ENCODE measurements around the gene THAP4. TPM values are rescaled to one million over a fixed set of nuclear protein-coding genes. Genes with fewer than 3 reads are reported as not detected.

Gene THAP4
- total RNA-seq, 2 donors from 2014 or later = 44.4 to 59.0 TPM

DNA sequence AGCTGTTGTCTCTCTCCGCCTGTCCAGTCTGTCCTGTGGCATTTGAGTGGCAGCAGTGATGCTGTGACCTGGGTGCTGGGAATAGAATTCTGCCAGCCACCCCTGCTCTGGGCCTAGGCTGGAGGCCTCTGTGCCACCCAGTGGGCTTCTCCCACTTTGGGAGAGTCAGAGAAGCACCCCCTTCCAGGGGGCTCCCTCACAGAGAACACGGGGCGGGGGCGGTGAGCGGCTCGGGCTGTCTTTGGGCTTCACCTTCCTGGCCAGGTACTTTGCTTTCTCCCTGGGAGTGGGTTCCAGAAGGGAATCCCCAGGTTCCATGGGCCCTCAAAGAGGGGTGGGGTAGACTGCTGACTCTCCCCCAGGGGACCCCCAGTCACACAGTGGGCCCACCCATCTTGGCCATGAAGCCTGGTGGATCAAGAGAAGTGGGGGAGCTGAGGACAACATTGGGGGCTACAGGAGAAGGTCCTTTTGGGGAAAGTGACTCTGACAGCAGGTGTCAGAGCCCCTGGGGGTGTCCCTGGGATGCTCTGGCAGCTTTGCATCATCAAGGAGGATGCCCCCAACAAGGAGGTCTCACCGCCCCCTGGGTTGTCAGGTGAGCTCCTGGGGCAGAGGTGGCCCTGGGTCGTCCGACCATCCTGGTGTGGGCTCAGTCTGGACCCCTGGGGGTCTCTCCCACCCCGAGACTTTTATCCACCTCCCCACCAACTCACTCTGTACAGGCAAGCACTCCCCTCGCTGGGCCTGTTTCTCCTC lies 97.2 kb downstream of the THAP4 start:
- Histone ChIP-seq H3K4me3 (no peak overlapping the region), H3K4me1 (peaks cover 17% of the 10 kb centered on the region), H3K36me3 (replicated peaks in 1 of 2; ENCODE audit: insufficient read depth in 1 of 2, low read depth in 2 of 2) (no peaks in the 10 kb centered on the region), H3K27me3 (no peaks in the 10 kb centered on the region), H3K27ac (peak overlapping the region in 3 of 4 donors; percentile 21 to 81 (median 63)), H3K9me3 (no peaks in the 10 kb centered on the region)
- 94% methylated on average over 2 to 10 of the region's 11 CpGs for WGBS, 2 donors
- DNase-seq = no peak
- no peak for ATAC-seq
- intact Hi-C loops (cut with DNase I) = no loop called here
- TF ChIP-seq POLR2A (IDR thresholded peaks at IDR 0.05) = no peak
- TF ChIP-seq, protein P1, sequence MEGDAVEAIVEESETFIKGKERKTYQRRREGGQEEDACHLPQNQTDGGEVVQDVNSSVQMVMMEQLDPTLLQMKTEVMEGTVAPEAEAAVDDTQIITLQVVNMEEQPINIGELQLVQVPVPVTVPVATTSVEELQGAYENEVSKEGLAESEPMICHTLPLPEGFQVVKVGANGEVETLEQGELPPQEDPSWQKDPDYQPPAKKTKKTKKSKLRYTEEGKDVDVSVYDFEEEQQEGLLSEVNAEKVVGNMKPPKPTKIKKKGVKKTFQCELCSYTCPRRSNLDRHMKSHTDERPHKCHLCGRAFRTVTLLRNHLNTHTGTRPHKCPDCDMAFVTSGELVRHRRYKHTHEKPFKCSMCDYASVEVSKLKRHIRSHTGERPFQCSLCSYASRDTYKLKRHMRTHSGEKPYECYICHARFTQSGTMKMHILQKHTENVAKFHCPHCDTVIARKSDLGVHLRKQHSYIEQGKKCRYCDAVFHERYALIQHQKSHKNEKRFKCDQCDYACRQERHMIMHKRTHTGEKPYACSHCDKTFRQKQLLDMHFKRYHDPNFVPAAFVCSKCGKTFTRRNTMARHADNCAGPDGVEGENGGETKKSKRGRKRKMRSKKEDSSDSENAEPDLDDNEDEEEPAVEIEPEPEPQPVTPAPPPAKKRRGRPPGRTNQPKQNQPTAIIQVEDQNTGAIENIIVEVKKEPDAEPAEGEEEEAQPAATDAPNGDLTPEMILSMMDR (IDR thresholded peaks at IDR 0.05) = no peak

GRCh38 chr2:241538838-241539615 lies 97.9 kb downstream of the THAP4 start:
- Histone ChIP-seq H3K4me1 (peaks cover 17% of the 10 kb centered on the region), H3K9me3 (no peaks in the 10 kb centered on the region), H3K27me3 (no peaks in the 10 kb centered on the region), H3K36me3 (replicated peaks in 1 of 2; ENCODE audit: insufficient read depth in 1 of 2, low read depth in 2 of 2) (no peaks in the 10 kb centered on the region), H3K27ac (no peak overlapping the region), H3K4me3 (no peak overlapping the region)
- ATAC-seq = no peak
- intact Hi-C loops (cut with DNase I) = no loop called here
- 85 to 90% methylated on average over 13 to 15 of the region's 15 CpGs for WGBS, 2 donors
- DNase-seq = no peak
- TF ChIP-seq POLR2A (IDR thresholded peaks at IDR 0.05) = no peak
- TF ChIP-seq, protein P1 (IDR thresholded peaks at IDR 0.05) = no peak

DNA sequence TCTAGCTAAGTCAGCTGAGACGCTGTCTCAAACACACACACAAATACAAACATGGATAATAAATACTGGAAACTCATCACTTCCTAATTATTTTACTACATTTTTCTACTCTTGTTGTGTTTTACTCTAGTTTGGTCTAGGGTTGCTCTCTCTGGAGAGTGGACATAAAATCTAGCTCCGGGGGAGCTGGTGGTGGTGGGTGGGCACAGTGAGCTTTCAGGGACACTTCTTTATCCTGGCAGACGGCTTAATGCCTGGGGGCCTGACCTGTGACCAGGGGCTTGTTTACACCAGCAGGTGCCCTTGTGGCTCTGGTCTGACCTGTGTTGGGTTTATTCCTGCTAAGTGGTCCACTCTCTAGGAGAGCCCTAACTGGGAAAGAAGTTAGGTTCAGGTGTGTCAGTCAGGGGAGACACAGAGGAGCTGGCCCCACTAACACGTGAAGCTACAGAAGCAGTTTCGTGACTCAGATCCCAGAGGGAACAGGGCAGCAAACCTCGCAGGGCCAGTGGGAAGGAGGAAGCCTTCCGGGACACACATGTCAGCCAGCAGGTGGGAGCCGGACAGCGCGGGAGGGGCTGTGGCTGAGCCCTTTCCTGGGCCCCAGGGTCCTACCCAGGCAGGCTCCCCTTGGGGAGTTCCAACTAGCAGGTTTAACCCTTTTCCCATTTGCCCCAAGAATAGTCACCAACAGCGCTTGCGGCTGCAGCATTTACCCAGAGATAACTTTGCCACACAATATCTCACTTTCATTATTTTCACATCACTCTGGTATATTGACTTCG lies 100.9 kb downstream of the THAP4 start:
- no peak for DNase-seq

DNA sequence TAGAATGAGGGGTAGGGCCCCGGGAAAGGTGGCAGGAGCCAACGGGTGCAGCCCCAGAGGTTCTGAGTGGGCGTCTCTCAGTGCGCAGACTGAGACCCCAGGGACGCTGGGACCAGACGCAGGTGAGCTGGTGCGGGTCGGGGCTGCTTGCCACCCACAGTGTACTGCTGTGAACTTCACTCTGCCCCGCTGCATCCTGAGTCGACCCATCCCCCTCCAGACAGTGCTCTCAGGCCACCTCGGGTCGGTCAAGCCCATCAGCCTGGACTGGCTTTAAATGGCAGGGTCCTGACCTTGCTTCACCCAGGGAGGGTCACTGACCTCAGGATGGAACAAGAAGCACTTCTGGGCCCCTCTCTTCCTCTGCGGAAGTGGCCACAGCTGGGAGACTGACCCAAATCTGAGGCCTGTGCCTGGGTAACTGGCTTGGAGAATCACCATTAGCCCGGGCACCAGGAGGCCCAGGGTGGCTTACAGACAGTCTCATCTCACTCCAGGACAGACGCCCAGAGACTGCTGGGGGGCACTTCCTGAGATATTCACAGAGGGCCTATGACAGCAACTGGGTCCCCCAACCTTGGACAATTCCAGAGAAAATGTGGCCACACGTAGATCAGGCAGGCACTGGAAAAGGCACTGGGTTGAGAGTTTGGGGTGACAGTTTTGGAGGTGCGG lies 102.1 kb downstream of the THAP4 start:
- WGBS, 2 donors = 75 to 85% methylated on average over 16 to 17 of the region's 17 CpGs
- Histone ChIP-seq H3K27me3 (no peaks in the 10 kb centered on the region), H3K36me3 (replicated peaks in 1 of 2; ENCODE audit: insufficient read depth in 1 of 2, low read depth in 2 of 2) (no peaks in the 10 kb centered on the region), H3K4me1 (no peaks in the 10 kb centered on the region), H3K9me3 (no peaks in the 10 kb centered on the region), H3K27ac (no peak overlapping the region), H3K4me3 (no peak overlapping the region)
- intact Hi-C loops (cut with DNase I) = no loop called here
- ATAC-seq = no peak
- DNase-seq = no peak
- TF ChIP-seq POLR2A (IDR thresholded peaks at IDR 0.05) = no peak
- TF ChIP-seq, protein P1 (IDR thresholded peaks at IDR 0.05) = no peak

More for the DNA sequence above, 100.9 kb downstream of the THAP4 start:
- H3K4me3 ChIP-seq = no peak overlapping the region
- H3K27ac ChIP-seq = no peak overlapping the region
- H3K27me3 ChIP-seq = no peaks in the 10 kb centered on the region
- 57 to 62% methylated on average over 13 of the region's 13 CpGs for WGBS, 2 donors
- TF ChIP-seq, protein P1 (IDR thresholded peaks at IDR 0.05) = no peak
- no peak for TF ChIP-seq POLR2A (IDR thresholded peaks at IDR 0.05)
- intact Hi-C loops (cut with DNase I) = no loop called here
- H3K36me3 ChIP-seq (replicated peaks in 1 of 2; ENCODE audit: insufficient read depth in 1 of 2, low read depth in 2 of 2) = no peaks in the 10 kb centered on the region
- H3K4me1 ChIP-seq = peaks cover 8% of the 10 kb centered on the region
- no peaks in the 10 kb centered on the region for H3K9me3 ChIP-seq
- ATAC-seq = no peak

Small RNA genes within 50 kb of the gene (small RNA-seq; reads per million reads assigned to genes)
- not detected for gene RNA5SP122

Other genes starting within 250 kb of the THAP4 start
- 100 to 1,000 TPM; 129 to 144 TPM for gene STK25, start 128.6 kb downstream of the THAP4 start, total RNA-seq
- 10 to 100 TPM; 33.2 to 62.3 TPM for gene BOK, start 78.4 kb downstream of the THAP4 start, total RNA-seq
- 10 to 100 TPM; 27.5 to 54.4 TPM for gene ATG4B, start 535 bp upstream of the THAP4 start, total RNA-seq
- gene DTYMK, start 49.7 kb upstream of the THAP4 start, total RNA-seq = 10 to 100 TPM in 1 of 2 donors, 1 to 10 TPM in 1; 5.7 to 12.5 TPM
- 10 to 100 TPM; 28.5 to 89.0 TPM for gene ING5, start 64.9 kb upstream of the THAP4 start, total RNA-seq
- gene D2HGDH, start 97.5 kb upstream of the THAP4 start, total RNA-seq = 10 to 100 TPM; 27.0 to 42.5 TPM
- not detected for gene GAL3ST2, start 139.7 kb upstream of the THAP4 start, total RNA-seq
- not detected for gene NEU4, start 172.0 kb upstream of the THAP4 start, total RNA-seq
- 1 to 10 TPM in 1 of 2 donors, under 1 TPM in 1; 0.99 to 1.3 TPM for gene PDCD1, start 221.7 kb upstream of the THAP4 start, total RNA-seq
- gene RTP5, start 232.6 kb upstream of the THAP4 start, total RNA-seq = not detected

Data from body of pancreas (tissue), 4 donors.